CD8-positive, alpha-beta memory T cell (primary cell): Measurements from ENCODE around the gene EMP2. TPM values are rescaled to one million over a fixed set of nuclear protein-coding genes. Genes with fewer than 3 reads are reported as not detected.
"Not testable (repeated sequence)": the region's sequence is repeated elsewhere in the genome, so short reads cannot be mapped to it uniquely, and the experiment has no call there.

ENCODE experiments used
- CTCF ChIA-PET: fragments of 350-600 bp; sonication (Branson Sonifier 250); formaldehyde crosslinking; loops from one replicate; lab custom pipeline; 2021; ENCODE audit warnings: antibody characterized with exemption; lab: Charles Lee
- POLR2A ChIA-PET: fragments of 350-600 bp; sonication (Branson Sonifier 250); formaldehyde crosslinking; loops from one replicate; lab custom pipeline; 2021; ENCODE audit warnings: antibody characterized with exemption; lab: Charles Lee
- DNase-seq, 5 donors: peaks; one replicate each; pipeline versions ENCODE4 v3.0.0 to v3.0.0-alpha.2; 2020 to 2022; ENCODE audit warnings: mixed read lengths in 1 of 5
- H3K27ac ChIP-seq: one replicate; pipeline ENCODE4 v1.7.0; 2013; ENCODE audit warnings: low read depth, mild to moderate bottlenecking, low read length, moderate library complexity
- H3K27me3 ChIP-seq: 2 replicates; pipeline ENCODE4 v1.7.0; 2013; ENCODE audit warnings: low read length, mild to moderate bottlenecking; ENCODE audit not compliant: insufficient read depth, poor library complexity, severe bottlenecking
- H3K36me3 ChIP-seq: 2 replicates; pipeline ENCODE4 v1.7.0; 2013; ENCODE audit warnings: mild to moderate bottlenecking, low read length, moderate library complexity; ENCODE audit not compliant: insufficient read depth
- H3K4me1 ChIP-seq: 2 replicates; pipeline ENCODE4 v1.7.0; 2013; ENCODE audit warnings: mild to moderate bottlenecking, low read length, moderate library complexity; ENCODE audit not compliant: insufficient read depth
- H3K4me3 ChIP-seq: 2 replicates; pipeline ENCODE4 v1.7.0; 2013; ENCODE audit warnings: mild to moderate bottlenecking, low read length
- H3K9me3 ChIP-seq: 2 replicates; pipeline ENCODE4 v1.7.0; 2013; ENCODE audit warnings: mild to moderate bottlenecking, low read length
- H3K27ac Mint-ChIP-seq, 8 donors: one replicate each; pipeline ENCODE4 v1.8.0; 2020 to 2021; ENCODE audit warnings: mixed read lengths in 8 of 8, mild to moderate bottlenecking in 6 of 8, inconsistent platforms in 3 of 8, moderate library complexity in 3 of 8
- H3K27me3 Mint-ChIP-seq, 2 donors: one replicate each; pipeline ENCODE4 v1.8.0; 2020 to 2021; ENCODE audit warnings: mixed read lengths in 2 of 2, mild to moderate bottlenecking in 1 of 2, moderate library complexity in 1 of 2
- H3K36me3 Mint-ChIP-seq, 3 donors: one replicate each; pipeline ENCODE4 v1.8.0; 2020 to 2021; ENCODE audit warnings: mixed read lengths in 3 of 3, inconsistent platforms in 1 of 3, mild to moderate bottlenecking in 1 of 3
- H3K4me1 Mint-ChIP-seq, 3 donors: one replicate each; pipeline ENCODE4 v1.8.0; 2020 to 2021; ENCODE audit warnings: mixed read lengths in 3 of 3, inconsistent platforms in 1 of 3, mild to moderate bottlenecking in 1 of 3
- H3K4me3 Mint-ChIP-seq, 7 donors: one replicate each; pipeline ENCODE4 v1.8.0; 2020 to 2021; ENCODE audit warnings: mixed read lengths in 7 of 7, mild to moderate bottlenecking in 6 of 7, moderate library complexity in 4 of 7, inconsistent platforms in 2 of 7
- H3K9me3 Mint-ChIP-seq, 5 donors: one replicate each; pipeline ENCODE4 v1.8.0; 2020 to 2022; ENCODE audit warnings: mixed read lengths in 5 of 5, mild to moderate bottlenecking in 3 of 5, moderate library complexity in 2 of 5, inconsistent platforms in 1 of 5
- polyA plus RNA-seq: library from polyadenylated mRNA; unstranded; fragments of 300-500 nt; fragmentation: Illumina TruSeq; gene quantifications from one replicate; pipeline ENCODE4 v1.2.3, GENCODE V29; 2021
- total RNA-seq, 2 experiments: library from RNA; stranded (reverse); gene quantifications; one replicate each; pipeline ENCODE4 v1.2.3, GENCODE V29; 2021

EMP2 gene
- total and polyA plus RNA-seq, 3 experiments from 2014 or later, result not detected

DNA sequence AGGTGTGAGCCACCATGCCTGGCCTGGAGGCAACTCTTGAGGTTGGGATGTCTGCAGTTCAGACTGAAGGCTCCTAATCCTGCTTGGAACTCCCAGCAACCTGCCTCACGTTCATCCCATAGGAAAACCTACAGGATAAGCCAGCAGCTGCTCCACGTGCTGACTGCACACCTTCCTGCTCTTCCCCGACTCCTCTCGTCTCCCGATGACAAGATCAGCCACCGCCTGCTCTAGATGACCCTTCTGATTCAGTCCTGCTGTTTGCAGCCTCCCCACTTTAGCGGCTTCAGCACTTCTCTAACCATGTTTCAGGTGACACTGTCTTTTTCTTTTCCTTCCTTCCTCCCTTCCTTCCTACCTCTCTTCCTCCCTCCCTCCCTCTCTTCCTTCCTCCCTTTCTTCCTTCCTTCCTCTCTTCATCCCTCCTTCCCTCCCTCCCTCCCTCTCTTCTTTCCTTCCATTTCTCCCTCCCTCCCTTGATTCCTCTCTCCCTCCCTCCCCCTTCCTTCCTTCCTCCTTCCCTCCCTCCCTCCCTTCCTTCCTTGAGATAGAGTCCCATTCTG, 61.8 kb downstream of the EMP2 start:
- Mint-ChIP-seq H3K27me3 (peaks cover 3 to 13% of the 10 kb centered on the region in 2 donors), H3K36me3 (no peaks in the 10 kb centered on the region), H3K4me1 (peaks cover 2 to 4% (median 3%) of the 10 kb centered on the region in 3 donors), H3K9me3 (no peaks in the 10 kb centered on the region), H3K27ac (no peak overlapping the region), H3K4me3 (no peak overlapping the region)
- Histone ChIP-seq H3K36me3 (no peaks in the 10 kb centered on the region), H3K4me3 (no peak overlapping the region), H3K27ac (no peak overlapping the region), H3K4me1 (no peaks in the 10 kb centered on the region), H3K27me3 (peaks cover 3% of the 10 kb centered on the region), H3K9me3 (no peaks in the 10 kb centered on the region)
- ChIA-PET CTCF (interaction anchor here (4.8 to 5.6 kb wide), 2 partner anchors 219 to 220 kb away, joined by 23 to 63 read pairs; no protein-coding TSS in a partner anchor), POLR2A (no interaction called here)
- no peak for DNase-seq

DNA sequence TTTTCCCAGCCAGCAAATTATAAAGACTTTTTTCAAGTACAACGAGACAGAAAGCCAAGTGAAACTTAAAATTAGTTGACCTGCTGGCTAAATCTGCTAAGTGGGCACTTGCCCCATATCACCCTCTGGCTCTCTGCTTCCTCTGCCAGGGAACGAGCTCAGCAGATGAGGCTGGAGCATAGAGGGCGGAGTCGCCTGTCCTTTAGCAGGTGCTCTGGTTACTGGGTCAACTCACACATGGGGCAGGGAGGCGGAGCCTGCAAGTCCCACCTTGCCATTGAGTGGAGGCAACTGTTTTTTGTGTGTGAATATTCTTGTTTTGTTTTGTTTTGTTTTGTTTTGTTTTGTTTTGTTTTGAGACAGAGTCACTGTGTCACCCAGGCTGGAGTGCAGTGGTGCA, 62.5 kb downstream of the EMP2 start:
- Histone ChIP-seq H3K27ac (no peak overlapping the region), H3K36me3 (no peaks in the 10 kb centered on the region), H3K4me3 (no peak overlapping the region), H3K4me1 (no peaks in the 10 kb centered on the region), H3K9me3 (no peaks in the 10 kb centered on the region), H3K27me3 (peaks cover 3% of the 10 kb centered on the region)
- ChIA-PET CTCF (interaction anchor here (5.6 kb wide), 1 partner anchor 220 kb away, joined by 63 read pairs; no protein-coding TSS in a partner anchor), POLR2A (no interaction called here)
- no peaks in the 10 kb centered on the region for H3K36me3 Mint-ChIP-seq
- DNase-seq, result no peak
- H3K27me3 Mint-ChIP-seq, result peaks cover 3 to 13% of the 10 kb centered on the region in 2 donors
- H3K4me1 Mint-ChIP-seq, result peaks cover 2 to 4% (median 3%) of the 10 kb centered on the region in 3 donors
- H3K9me3 Mint-ChIP-seq, result no peaks in the 10 kb centered on the region
- H3K4me3 Mint-ChIP-seq, result no peak overlapping the region
- no peak overlapping the region for H3K27ac Mint-ChIP-seq

DNA sequence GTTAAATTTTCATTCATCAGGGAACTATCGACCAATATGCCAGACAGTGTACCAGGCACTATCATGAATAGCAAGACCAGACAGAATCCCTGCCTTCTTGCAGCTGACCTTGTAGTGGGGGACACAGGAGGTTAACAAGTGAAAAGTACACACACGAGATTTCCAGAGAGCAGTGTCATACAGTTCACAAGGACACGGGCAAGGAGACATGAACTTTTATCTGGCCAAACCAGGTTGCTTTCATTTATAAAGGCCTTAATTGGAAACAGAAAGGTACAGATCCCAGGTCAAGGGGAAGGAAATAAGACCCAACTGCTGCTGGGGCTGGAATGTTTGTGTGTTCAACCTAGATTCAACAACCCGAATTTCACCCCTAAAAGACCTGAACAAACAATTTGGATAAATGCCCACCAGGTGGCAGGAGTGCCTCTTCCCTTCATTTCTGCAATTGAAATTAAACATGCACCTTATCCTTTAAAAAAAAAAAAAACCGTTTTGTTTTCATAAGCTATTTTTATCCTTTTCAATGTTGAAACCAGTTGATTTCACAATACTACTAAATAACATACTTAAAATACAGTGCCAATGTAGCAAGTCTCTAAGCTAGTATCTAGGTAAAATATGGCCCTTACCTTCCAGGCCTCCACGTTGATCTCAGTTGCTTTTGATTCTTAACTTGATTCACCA, 65.9 kb downstream of the EMP2 start:
- peaks cover 0 to 2% (median 0%) of the 10 kb centered on the region in 3 donors for H3K4me1 Mint-ChIP-seq
- H3K4me3 Mint-ChIP-seq, result no peak overlapping the region
- H3K27ac ChIP-seq, result no peak overlapping the region
- DNase-seq, result peak in 4 of 5 donors; percentile 10 to 43 (median 39)
- H3K9me3 Mint-ChIP-seq, result no peaks in the 10 kb centered on the region
- H3K9me3 ChIP-seq, result no peaks in the 10 kb centered on the region
- peaks cover 2 to 3% of the 10 kb centered on the region in 2 donors for H3K27me3 Mint-ChIP-seq
- ChIA-PET POLR2A (interaction anchor here (0.5 kb wide), 1 partner anchor 11 kb away, joined by 3 read pairs; no protein-coding TSS in a partner anchor), CTCF (interaction anchor here (0.5 to 5.6 kb wide), 15 partner anchors 17 to 417 kb away, joined by 3 to 63 read pairs (median 4); partner anchors contain the start of gene NUBP1)
- H3K27ac Mint-ChIP-seq, result peak overlapping the region in 1 of 8 donors; percentile 32
- H3K36me3 ChIP-seq, result no peaks in the 10 kb centered on the region
- no peaks in the 10 kb centered on the region for H3K4me1 ChIP-seq
- H3K4me3 ChIP-seq, result no peak overlapping the region
- no peaks in the 10 kb centered on the region for H3K27me3 ChIP-seq
- H3K36me3 Mint-ChIP-seq, result no peaks in the 10 kb centered on the region

DNA sequence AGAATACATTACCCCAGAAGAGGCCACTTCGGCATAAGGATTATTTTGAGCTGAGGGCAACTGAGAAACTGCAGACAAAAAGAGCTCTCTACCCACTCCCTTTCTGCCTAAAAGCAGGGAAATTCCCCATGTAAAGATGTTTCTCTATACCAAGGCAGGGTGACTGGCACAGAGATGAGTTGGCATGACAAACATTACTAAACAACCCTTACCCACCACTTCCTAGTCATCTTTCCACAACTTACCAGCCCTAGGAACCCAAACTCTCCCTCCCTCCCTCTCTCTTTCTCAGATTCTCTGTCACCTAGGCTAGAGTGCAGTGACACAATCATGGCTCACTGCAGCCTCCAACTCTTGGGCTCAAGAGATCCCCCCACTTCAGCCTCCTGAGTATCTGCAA, 68.6 kb downstream of the EMP2 start:
- no peaks in the 10 kb centered on the region for H3K4me1 ChIP-seq
- no peak overlapping the region for H3K27ac ChIP-seq
- ChIA-PET POLR2A (no interaction called here), CTCF (interaction anchor here (3.8 kb wide), 1 partner anchor 197 kb away, joined by 51 read pairs; no protein-coding TSS in a partner anchor)
- Mint-ChIP-seq H3K27me3 (peaks cover 0 to 2% of the 10 kb centered on the region in 2 donors), H3K4me3 (no peak overlapping the region), H3K27ac (peak overlapping the region in 1 of 8 donors; percentile 11), H3K9me3 (no peaks in the 10 kb centered on the region), H3K36me3 (no peaks in the 10 kb centered on the region), H3K4me1 (peaks cover 0 to 4% (median 0%) of the 10 kb centered on the region in 3 donors)
- no peak for DNase-seq
- H3K36me3 ChIP-seq, result no peaks in the 10 kb centered on the region
- H3K4me3 ChIP-seq, result no peak overlapping the region
- no peaks in the 10 kb centered on the region for H3K9me3 ChIP-seq
- no peaks in the 10 kb centered on the region for H3K27me3 ChIP-seq

DNA sequence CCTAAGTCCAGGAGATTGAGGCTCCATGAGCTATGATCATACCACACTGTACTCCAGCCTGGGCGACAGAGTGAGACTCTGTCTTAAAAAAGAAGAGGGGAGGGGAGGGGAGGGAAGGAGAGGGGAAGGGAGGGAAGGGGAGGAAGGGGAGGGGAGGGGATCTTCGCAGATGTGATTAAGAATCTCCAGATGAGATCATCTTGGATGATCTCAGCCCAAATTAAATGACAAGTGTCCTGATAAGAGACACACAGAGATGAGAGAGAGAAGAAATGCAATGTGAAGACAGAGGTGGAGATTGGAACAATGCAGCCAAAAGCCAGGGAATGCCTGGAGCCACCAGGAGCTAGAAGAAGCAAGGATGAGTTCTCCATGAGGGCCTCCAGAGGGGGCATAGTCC, 70.1 kb downstream of the EMP2 start:
- no peak overlapping the region for H3K4me3 Mint-ChIP-seq

DNA sequence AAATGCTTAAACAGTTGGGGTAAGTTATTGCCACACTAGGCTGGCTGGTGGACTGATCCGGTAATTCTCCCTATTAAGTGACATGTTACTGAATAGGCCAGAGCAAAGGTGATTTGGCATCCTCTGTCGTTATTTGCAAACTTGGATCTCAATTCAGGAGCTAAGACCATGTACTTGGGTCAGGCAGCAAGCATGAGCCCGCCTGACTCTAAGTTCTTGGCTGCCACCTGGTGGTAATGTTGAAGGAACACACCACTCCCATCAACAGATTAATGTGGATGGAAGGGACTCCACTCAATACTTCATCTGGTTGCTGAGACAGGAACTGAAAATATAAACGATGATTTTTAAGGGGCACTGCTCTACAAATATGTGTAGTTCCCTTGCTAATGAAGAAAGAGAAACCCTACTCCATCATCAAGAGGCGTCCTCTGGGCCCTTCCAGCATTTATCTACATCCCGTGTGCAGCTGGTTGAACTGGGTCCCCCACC, 70.8 kb downstream of the EMP2 start:
- POLR2A ChIA-PET, result no interaction called here
- no peak overlapping the region for H3K27ac ChIP-seq
- DNase-seq, result peak; percentile 42 to 72 (median 58)
- no peaks in the 10 kb centered on the region for H3K36me3 Mint-ChIP-seq
- H3K9me3 Mint-ChIP-seq, result peaks cover 0 to 1% (median 0%) of the 10 kb centered on the region in 5 donors
- no peaks in the 10 kb centered on the region for H3K4me1 ChIP-seq
- no peaks in the 10 kb centered on the region for H3K27me3 ChIP-seq
- H3K27ac Mint-ChIP-seq, result peak overlapping the region in 1 of 8 donors; percentile 57
- no peaks in the 10 kb centered on the region for H3K36me3 ChIP-seq
- CTCF ChIA-PET, result interaction anchor here (0.8 to 3.8 kb wide), 17 partner anchors 10 to 369 kb away, joined by 3 to 51 read pairs (median 3); no protein-coding TSS in a partner anchor
- H3K4me3 Mint-ChIP-seq, result peak overlapping the region in 1 of 7 donors; percentile 1
- H3K27me3 Mint-ChIP-seq, result peaks cover 0 to 2% of the 10 kb centered on the region in 2 donors
- H3K4me3 ChIP-seq, result no peak overlapping the region
- H3K9me3 ChIP-seq, result no peaks in the 10 kb centered on the region
- H3K4me1 Mint-ChIP-seq, result peaks cover 0 to 7% (median 0%) of the 10 kb centered on the region in 3 donors

More for the DNA sequence above, 70.1 kb downstream of the EMP2 start:
- Mint-ChIP-seq H3K27me3 (peaks cover 0 to 2% of the 10 kb centered on the region in 2 donors), H3K9me3 (no peaks in the 10 kb centered on the region), H3K27ac (peak overlapping the region in 1 of 8 donors; percentile 5), H3K36me3 (no peaks in the 10 kb centered on the region), H3K4me1 (peaks cover 0 to 4% (median 0%) of the 10 kb centered on the region in 3 donors)
- DNase-seq, result no peak
- ChIA-PET CTCF (interaction anchor here (0.8 to 3.8 kb wide), 10 partner anchors 11 to 368 kb away, joined by 3 to 51 read pairs (median 6); no protein-coding TSS in a partner anchor), POLR2A (no interaction called here)
- H3K27me3 ChIP-seq, result no peaks in the 10 kb centered on the region
- no peak overlapping the region for H3K27ac ChIP-seq
- H3K9me3 ChIP-seq, result no peaks in the 10 kb centered on the region
- H3K4me1 ChIP-seq, result no peaks in the 10 kb centered on the region
- H3K4me3 ChIP-seq, result no peak overlapping the region
- no peaks in the 10 kb centered on the region for H3K36me3 ChIP-seq

DNA sequence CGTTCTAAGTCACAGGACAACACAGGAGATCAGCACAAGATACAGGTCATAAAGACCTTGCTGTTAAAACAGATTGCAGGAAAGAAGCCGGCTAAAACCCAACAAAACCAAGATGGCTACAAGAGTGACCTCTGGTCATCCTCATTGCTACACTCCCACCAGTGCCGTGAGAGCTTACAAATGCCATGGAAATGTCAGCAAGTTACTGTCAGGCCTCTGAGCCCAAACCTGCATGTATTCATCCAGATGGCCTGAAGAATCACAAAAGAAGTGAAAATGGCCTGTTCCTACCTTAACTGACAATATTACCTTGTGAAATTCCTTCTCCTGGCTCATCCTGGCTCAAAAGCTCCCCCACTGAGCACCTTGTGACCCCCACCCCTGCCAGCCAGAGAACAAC, 75.1 kb downstream of the EMP2 start:
- H3K27ac ChIP-seq, H3K9me3 ChIP-seq, H3K4me3 Mint-ChIP-seq, H3K36me3 Mint-ChIP-seq, H3K4me3 ChIP-seq, DNase-seq, H3K27me3 ChIP-seq, H3K27me3 Mint-ChIP-seq, H3K9me3 Mint-ChIP-seq, H3K4me1 ChIP-seq, H3K36me3 ChIP-seq, POLR2A ChIA-PET: not testable (repeated sequence)
- Mint-ChIP-seq H3K27ac (peak overlapping the region in 3 of 8 donors; percentile 12 to 71 (median 29)), H3K4me1 (peaks cover 0 to 10% (median 2%) of the 10 kb centered on the region in 3 donors)
- CTCF ChIA-PET, result interaction anchor here (0.5 to 3.9 kb wide), 3 partner anchors 190 to 862 kb away, joined by 3 to 17 read pairs (median 4); no protein-coding TSS in a partner anchor
